HepG2 (cell line): ENCODE data around the gene KRCC1. TPM values are rescaled to one million over a fixed set of nuclear protein-coding genes. Genes with fewer than 3 reads are reported as not detected.

Source experiments
- CHD4 ChIP-seq: fragments of 200-600 bp; sonication (generic); IDR thresholded peaks from 2 replicates; pipeline ENCODE4 v1.7.0; 2017; ENCODE audit warnings: mild to moderate bottlenecking, low read length, borderline replicate concordance
- ELF3 ChIP-seq: IDR thresholded peaks from 2 replicates; pipeline ENCODE4 v1.6.1; 2016; ENCODE audit warnings: missing genetic modification reagents, missing compliant biosample characterization
- GABPA ChIP-seq, 2 experiments: IDR thresholded peaks; 2 replicates each; pipeline ENCODE4 v1.6.1; 2011 to 2016; ENCODE audit warnings: low read depth in 2 of 2, low read length in 1 of 2, missing biosample characterization in 1 of 2, missing genetic modification characterization in 1 of 2
- MTF2 ChIP-seq: sonication (generic); formaldehyde crosslinking; IDR thresholded peaks from 2 replicates; pipeline ENCODE4 v1.5.0; 2020; ENCODE audit warnings: missing genetic modification reagents, borderline replicate concordance
- RNF219 ChIP-seq: sonication (generic); formaldehyde crosslinking; IDR thresholded peaks from 2 replicates; pipeline ENCODE4 v1.5.0; 2020; ENCODE audit warnings: mild to moderate bottlenecking, missing genetic modification reagents
- SIN3A ChIP-seq: IDR thresholded peaks from 2 replicates; pipeline ENCODE4 v1.6.1; 2011; ENCODE audit warnings: low read depth, mild to moderate bottlenecking, control low read depth, low read length, borderline replicate concordance
- TCF7 ChIP-seq: sonication (generic); IDR thresholded peaks from 2 replicates; pipeline ENCODE4 v1.6.1; 2016; ENCODE audit warnings: antibody characterized with exemption, low read depth
- ZNF556 ChIP-seq: sonication (generic); formaldehyde crosslinking; IDR thresholded peaks from 2 replicates; pipeline ENCODE4 v1.4.0; 2020; ENCODE audit warnings: mild to moderate bottlenecking, missing genetic modification reagents, borderline replicate concordance
- ZNF557 ChIP-seq: sonication (generic); formaldehyde crosslinking; IDR thresholded peaks from 2 replicates; pipeline ENCODE4 v1.4.0; 2020; ENCODE audit warnings: missing genetic modification reagents
- ZNF670 ChIP-seq: sonication (generic); formaldehyde crosslinking; IDR thresholded peaks from 2 replicates; pipeline ENCODE4 v1.8.0; 2022; ENCODE audit warnings: mild to moderate bottlenecking, missing genetic modification reagents, borderline replicate concordance
- ZNF768 ChIP-seq: sonication (generic); formaldehyde crosslinking; IDR thresholded peaks from 2 replicates; pipeline ENCODE4 v1.4.0; 2020; ENCODE audit warnings: missing genetic modification reagents
- ZNF776 ChIP-seq: sonication (generic); formaldehyde crosslinking; IDR thresholded peaks from 2 replicates; pipeline ENCODE4 v1.4.0; 2020; ENCODE audit warnings: mild to moderate bottlenecking, missing genetic modification reagents
- ZSCAN9 ChIP-seq: IDR thresholded peaks from 2 replicates; pipeline ENCODE4 v1.6.1; 2016; ENCODE audit warnings: borderline replicate concordance
- ZZZ3 ChIP-seq: sonication (generic); formaldehyde crosslinking; IDR thresholded peaks from 2 replicates; pipeline ENCODE4 v1.4.0; 2020; ENCODE audit warnings: missing genetic modification reagents, mild to moderate bottlenecking, borderline replicate concordance
- polyA plus RNA-seq, 8 experiments: library from polyadenylated mRNA; depleted of rRNA in 3 of 8; stranded (reverse) in 7 of 8; unstranded in 1 of 8; fragments of >200 nt; fragmentation: Illumina TruSeq in 4 of 8; extraction: Trizol in 4 of 8; gene quantifications; 2 replicates each; pipeline versions ENCODE4 v1.2.1 to v1.2.3, GENCODE V29; 2011 to 2016; ENCODE audit warnings: low read depth in 4 of 8, missing spikeins in 1 of 8, mixed read lengths in 1 of 8; ENCODE audit not compliant: insufficient read depth in 1 of 8
- total RNA-seq, 5 experiments: library from RNA; depleted of rRNA; stranded (reverse); fragments of >200 nt; fragmentation: Illumina TruSeq; extraction: Trizol; gene quantifications; 2 replicates each; pipeline ENCODE4 v1.2.3, GENCODE V29; 2016; ENCODE audit warnings: low read depth in 1 of 5
- TF ChIP-seq, protein P1 (sequence below): sonication (generic); formaldehyde crosslinking; IDR thresholded peaks from 2 replicates; pipeline ENCODE4 v1.4.0; 2020; ENCODE audit warnings: mild to moderate bottlenecking, missing genetic modification reagents
- TF ChIP-seq, protein P2 (sequence below): sonication (generic); formaldehyde crosslinking; IDR thresholded peaks from 2 replicates; pipeline ENCODE4 v1.9.0; 2021; ENCODE audit warnings: missing genetic modification reagents, borderline replicate concordance
- TF ChIP-seq, protein P3 (sequence below): sonication (generic); formaldehyde crosslinking; IDR thresholded peaks from 2 replicates; pipeline ENCODE4 v1.4.0; 2020; ENCODE audit warnings: mild to moderate bottlenecking, missing genetic modification reagents, borderline replicate concordance
- TF ChIP-seq, protein P4 (sequence below): sonication (generic); formaldehyde crosslinking; IDR thresholded peaks from 2 replicates; pipeline ENCODE4 v1.4.0; 2020; ENCODE audit warnings: mild to moderate bottlenecking, missing genetic modification reagents

Gene KRCC1
- total and polyA plus RNA-seq, 2 of the 13 experiments (the other 11 are each of a cell fraction or from before 2014, with no cell fraction given), result 6.5 to 7.7 TPM

GRCh38 chr2:88054782-88055370 is 707 bp downstream of the KRCC1 start (continued):
- TF ChIP-seq ZNF557 (CRISPR knock-in tag) (no peak), SIN3A (peak; percentile 4; the same call in 1 of the 2 replicates), ZZZ3 (CRISPR knock-in tag) (no peak), GABPA (IDR thresholded peaks at IDR 0.05; ENCODE audit: low read depth, low read length) (no peak), GABPA (CRISPR knock-in tag; IDR thresholded peaks at IDR 0.05; ENCODE audit: low read depth) (peak; percentile 74), ZSCAN9 (CRISPR knock-in tag) (no peak), MTF2 (no peak), ELF3 (CRISPR knock-in tag) (no peak), CHD4 (no peak), TCF7 (no peak), ZNF670 (CRISPR knock-in tag) (0 out of 2 replicates have a peak, but pooled peaks have one; percentile 24), RNF219 (no peak), ZNF776 (CRISPR knock-in tag) (no peak), ZNF556 (no peak), ZNF768 (CRISPR knock-in tag) (peak; percentile 43; the same call in 1 of the 2 replicates)
- TF ChIP-seq, protein P1, sequence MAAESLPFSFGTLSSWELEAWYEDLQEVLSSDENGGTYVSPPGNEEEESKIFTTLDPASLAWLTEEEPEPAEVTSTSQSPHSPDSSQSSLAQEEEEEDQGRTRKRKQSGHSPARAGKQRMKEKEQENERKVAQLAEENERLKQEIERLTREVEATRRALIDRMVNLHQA (CRISPR knock-in tag), result no peak
- TF ChIP-seq, protein P2, sequence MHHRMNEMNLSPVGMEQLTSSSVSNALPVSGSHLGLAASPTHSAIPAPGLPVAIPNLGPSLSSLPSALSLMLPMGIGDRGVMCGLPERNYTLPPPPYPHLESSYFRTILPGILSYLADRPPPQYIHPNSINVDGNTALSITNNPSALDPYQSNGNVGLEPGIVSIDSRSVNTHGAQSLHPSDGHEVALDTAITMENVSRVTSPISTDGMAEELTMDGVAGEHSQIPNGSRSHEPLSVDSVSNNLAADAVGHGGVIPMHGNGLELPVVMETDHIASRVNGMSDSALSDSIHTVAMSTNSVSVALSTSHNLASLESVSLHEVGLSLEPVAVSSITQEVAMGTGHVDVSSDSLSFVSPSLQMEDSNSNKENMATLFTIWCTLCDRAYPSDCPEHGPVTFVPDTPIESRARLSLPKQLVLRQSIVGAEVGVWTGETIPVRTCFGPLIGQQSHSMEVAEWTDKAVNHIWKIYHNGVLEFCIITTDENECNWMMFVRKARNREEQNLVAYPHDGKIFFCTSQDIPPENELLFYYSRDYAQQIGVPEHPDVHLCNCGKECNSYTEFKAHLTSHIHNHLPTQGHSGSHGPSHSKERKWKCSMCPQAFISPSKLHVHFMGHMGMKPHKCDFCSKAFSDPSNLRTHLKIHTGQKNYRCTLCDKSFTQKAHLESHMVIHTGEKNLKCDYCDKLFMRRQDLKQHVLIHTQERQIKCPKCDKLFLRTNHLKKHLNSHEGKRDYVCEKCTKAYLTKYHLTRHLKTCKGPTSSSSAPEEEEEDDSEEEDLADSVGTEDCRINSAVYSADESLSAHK (CRISPR knock-in tag), result no peak
- TF ChIP-seq, protein P3, sequence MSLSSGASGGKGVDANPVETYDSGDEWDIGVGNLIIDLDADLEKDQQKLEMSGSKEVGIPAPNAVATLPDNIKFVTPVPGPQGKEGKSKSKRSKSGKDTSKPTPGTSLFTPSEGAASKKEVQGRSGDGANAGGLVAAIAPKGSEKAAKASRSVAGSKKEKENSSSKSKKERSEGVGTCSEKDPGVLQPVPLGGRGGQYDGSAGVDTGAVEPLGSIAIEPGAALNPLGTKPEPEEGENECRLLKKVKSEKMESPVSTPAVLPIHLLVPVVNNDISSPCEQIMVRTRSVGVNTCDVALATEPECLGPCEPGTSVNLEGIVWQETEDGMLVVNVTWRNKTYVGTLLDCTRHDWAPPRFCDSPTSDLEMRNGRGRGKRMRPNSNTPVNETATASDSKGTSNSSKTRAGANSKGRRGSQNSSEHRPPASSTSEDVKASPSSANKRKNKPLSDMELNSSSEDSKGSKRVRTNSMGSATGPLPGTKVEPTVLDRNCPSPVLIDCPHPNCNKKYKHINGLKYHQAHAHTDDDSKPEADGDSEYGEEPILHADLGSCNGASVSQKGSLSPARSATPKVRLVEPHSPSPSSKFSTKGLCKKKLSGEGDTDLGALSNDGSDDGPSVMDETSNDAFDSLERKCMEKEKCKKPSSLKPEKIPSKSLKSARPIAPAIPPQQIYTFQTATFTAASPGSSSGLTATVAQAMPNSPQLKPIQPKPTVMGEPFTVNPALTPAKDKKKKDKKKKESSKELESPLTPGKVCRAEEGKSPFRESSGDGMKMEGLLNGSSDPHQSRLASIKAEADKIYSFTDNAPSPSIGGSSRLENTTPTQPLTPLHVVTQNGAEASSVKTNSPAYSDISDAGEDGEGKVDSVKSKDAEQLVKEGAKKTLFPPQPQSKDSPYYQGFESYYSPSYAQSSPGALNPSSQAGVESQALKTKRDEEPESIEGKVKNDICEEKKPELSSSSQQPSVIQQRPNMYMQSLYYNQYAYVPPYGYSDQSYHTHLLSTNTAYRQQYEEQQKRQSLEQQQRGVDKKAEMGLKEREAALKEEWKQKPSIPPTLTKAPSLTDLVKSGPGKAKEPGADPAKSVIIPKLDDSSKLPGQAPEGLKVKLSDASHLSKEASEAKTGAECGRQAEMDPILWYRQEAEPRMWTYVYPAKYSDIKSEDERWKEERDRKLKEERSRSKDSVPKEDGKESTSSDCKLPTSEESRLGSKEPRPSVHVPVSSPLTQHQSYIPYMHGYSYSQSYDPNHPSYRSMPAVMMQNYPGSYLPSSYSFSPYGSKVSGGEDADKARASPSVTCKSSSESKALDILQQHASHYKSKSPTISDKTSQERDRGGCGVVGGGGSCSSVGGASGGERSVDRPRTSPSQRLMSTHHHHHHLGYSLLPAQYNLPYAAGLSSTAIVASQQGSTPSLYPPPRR, result no peak
- TF ChIP-seq, protein P4, sequence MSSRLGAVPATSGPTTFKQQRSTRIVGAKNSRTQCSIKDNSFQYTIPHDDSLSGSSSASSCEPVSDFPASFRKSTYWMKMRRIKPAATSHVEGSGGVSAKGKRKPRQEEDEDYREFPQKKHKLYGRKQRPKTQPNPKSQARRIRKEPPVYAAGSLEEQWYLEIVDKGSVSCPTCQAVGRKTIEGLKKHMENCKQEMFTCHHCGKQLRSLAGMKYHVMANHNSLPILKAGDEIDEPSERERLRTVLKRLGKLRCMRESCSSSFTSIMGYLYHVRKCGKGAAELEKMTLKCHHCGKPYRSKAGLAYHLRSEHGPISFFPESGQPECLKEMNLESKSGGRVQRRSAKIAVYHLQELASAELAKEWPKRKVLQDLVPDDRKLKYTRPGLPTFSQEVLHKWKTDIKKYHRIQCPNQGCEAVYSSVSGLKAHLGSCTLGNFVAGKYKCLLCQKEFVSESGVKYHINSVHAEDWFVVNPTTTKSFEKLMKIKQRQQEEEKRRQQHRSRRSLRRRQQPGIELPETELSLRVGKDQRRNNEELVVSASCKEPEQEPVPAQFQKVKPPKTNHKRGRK, result no peak
